HG02970 (cell line): Measurements from ENCODE around the gene PLOD3.
A peak's percentile ranks its signal among the peaks of the same experiment; 100 is the strongest.

Experiments used
- ATAC-seq: cut with Tn5 transposase; IDR thresholded peaks from one replicate; pipeline ENCODE4 v1.9.1; 2021; ENCODE audit warnings: mild to moderate bottlenecking, moderate library complexity, moderate number of reproducible peaks; ENCODE audit not compliant: unreplicated experiment, low FRiP score

PLOD3 gene

GRCh38 chr7:101166909-101167644 is 50.3 kb downstream of the PLOD3 start:
- ATAC-seq: no peak

DNA sequence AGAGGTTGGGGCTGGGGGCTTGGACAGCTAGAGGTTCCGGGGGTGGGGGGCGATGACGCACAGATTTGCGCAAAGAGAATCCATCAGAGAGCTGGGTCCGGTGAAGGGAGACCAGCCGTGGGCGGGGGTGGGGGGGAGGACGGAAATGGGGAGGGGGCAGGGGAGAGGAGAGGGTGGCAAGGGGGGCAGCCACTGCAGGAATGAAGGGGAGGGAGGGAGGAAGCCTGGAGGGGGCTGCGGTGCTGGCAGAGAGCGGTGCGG is 50.8 kb downstream of the PLOD3 start:
- no peak for ATAC-seq

GRCh38 chr7:101165958-101166647 is 51.3 kb downstream of the PLOD3 start:
- no peak for ATAC-seq

DNA sequence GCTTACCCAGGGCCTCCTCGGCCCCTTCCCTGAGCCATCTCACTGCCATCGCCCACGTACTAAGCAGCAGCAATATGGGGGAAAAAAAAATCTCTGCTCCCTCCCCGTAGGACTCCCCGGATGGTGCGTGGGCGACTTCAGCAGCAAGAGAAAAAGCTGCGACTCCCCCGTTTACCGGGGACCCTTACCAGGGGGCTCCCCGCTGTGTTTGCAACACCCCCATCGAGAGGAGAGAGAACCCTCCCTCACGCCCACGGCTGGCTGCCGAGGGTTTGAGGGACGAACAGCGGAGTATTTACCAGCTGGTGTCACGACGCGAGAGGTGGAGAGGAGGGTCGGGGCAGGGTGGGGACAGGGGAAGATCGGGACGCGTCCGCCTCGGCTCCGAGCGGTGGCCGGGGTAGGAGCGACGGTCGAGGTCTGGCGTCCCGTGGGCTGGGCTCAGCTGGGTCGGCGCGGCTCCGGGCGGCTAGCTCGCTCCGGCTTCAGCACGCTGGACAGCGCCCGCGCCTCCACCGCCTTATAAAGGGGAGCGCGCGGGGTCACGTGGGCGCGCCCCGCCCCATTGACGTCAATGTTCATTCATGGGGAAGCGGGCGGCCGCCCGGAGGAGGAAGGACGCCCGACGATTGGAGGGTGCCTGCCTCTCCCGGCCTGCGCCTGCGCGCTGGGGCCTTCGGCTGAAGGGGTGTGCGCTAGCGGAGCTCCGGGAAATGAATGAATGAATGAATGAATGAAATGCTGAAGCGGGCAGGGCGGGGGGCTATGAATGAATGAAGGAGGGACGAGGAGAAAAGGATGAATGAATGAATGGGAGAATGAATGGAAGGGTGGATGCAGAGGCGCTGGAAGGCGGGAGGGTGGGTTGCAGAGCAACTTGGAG is 52.1 kb downstream of the PLOD3 start, which contains the start of gene VGF:
VGF (minus strand) TSS at position 495 of the 883 bp plus-strand sequence. CDS start 726 bp downstream, outside the sequence.
- ATAC-seq: peak; percentile 76

DNA sequence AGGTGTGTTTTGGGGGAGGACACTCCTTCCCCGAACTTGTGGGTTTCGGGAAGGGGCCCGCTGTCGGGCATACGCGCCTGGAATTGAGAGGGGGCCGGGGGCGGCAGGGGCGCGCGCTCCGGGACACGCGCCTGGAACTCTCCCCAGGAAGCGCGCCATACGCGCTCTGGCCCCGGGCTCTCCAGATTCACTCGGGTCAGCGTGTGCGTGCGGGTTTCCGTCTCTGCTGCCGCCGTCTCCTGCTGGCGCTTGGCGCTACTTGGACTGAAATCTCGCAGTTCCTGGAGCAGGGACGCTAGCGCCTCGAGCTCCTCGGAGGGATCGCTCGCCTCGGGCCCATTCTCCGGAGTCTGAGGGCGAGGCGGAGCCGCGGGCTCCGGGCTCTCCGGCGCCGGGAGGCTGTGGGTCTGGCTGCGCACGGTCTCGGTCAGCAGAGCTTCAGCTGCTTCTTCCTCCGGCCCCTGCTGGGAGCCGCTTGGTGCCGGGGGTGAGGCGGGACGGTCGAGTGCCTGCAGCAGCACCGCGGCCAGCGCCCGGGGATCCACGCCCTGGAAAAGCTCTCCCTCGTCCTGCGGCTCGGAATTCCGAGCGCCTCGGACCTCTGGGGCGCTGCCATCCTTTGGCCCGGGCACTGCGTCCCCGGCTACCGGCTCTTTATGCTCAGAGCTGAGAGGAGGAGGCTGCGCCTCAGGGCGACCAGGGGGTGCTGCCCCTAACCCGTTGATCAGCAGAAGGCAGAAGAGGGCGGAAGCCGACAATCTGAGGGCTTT is 53.1 kb downstream of the PLOD3 start:
- no peak for ATAC-seq

GRCh38 chr7:101163279-101164070 is 53.9 kb downstream of the PLOD3 start:
- ATAC-seq: no peak

- ATAC-seq: no peak
These were observed 54.7 kb downstream of the PLOD3 start for GRCh38 chr7:101162551-101163278.

- no peak for ATAC-seq
These were observed 55.5 kb downstream of the PLOD3 start for GRCh38 chr7:101161692-101162471.

DNA sequence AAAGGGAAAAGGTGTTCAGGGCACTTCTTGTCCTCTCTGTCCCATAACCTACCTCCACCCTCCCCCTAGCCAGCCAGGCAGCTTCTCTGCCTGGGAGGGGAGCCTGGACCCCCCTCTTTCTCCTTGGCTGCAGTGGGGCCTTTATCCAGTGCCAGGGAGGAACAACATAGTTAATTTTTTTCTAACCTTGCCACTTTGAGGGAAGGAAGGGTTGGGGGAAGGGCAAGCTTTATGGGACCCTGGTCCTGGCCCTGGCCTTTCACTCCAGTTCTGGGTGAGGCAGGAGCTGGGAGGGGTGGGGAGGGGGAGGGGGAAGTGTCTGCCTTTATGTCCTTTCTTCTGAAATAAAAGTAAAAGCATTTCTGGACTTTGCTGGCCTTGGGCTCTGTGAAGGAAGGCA is 56.5 kb downstream of the PLOD3 start:
- ATAC-seq: no peak

DNA sequence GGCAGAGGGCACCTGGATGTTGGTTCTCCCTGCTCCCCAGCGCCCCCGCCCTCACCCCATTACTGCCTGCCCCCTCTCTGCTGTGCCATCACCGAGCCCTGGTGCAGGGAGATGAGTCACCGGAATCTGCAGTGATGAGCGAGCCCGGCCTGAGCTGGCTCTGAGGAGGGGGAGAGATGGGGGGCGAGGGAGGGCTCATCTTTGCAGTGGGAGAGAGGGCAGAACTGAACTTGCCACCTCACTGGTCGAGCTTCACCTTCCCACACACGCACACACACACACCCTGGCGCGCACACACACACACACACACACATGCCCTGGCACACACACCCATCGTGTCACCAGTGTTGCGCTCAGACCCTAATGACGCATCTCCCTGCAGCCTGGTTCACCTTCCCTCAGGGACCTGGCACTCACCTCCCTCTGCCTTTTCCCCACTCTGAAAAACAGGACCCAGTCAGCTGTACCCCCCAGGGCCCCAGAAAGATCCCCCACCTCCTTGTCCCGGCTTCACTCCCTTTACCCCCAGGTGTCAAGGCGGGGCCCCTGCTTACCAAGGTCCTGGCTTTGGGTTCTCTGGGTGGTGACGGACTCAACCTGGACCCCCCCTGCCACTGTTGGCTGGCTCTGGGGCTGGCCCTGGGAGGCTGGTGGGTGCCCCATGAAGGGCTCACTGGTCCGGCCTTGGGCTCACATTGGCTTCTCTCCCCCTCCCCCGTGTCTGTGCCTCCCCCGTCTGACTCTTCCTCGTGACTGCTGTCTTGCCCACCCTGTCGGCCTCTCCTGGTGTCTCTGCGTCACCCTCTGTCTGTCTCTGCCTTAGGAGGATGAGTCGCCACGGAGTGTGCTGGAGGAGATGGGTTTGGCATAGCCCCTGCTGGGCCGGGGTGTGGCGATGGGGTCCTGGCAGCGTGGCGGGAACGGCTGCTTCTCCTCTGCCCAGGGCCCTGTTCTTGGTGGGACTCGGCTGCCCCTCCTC is 57.4 kb downstream of the PLOD3 start:
- no peak for ATAC-seq

- no peak for ATAC-seq
These were observed 60.4 kb downstream of the PLOD3 start for GRCh38 chr7:101156866-101157589.

DNA sequence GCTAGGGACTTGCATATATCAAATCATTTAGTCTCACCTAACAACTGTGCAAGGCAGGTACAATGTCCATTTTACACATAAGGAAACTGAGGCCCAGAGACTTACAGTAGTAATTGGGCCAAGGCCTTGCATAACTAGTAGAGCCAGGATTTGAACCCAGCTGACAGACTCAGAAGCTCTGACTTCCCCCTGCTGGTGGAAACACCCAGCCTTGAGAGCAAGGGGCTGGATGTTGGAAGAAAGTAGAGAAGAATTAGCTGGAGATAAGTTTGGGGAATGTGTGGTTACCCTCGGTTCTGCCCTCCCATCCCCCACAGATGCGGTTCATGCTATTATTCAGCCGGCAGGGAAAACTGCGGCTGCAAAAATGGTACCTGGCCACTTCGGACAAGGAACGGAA is 61.1 kb downstream of the PLOD3 start:
- ATAC-seq: no peak
